Anterior cingulate cortex (tissue), 58 donors: Measurements from ENCODE around the gene BTBD2.
A peak's percentile ranks its signal among the peaks of the same experiment; 100 is the strongest.

Source experiments
- DNase-seq, 58 donors: peaks; one replicate each; lab custom pipeline; 2025; lab: John Stamatoyannopoulos, UW

Gene BTBD2

DNA sequence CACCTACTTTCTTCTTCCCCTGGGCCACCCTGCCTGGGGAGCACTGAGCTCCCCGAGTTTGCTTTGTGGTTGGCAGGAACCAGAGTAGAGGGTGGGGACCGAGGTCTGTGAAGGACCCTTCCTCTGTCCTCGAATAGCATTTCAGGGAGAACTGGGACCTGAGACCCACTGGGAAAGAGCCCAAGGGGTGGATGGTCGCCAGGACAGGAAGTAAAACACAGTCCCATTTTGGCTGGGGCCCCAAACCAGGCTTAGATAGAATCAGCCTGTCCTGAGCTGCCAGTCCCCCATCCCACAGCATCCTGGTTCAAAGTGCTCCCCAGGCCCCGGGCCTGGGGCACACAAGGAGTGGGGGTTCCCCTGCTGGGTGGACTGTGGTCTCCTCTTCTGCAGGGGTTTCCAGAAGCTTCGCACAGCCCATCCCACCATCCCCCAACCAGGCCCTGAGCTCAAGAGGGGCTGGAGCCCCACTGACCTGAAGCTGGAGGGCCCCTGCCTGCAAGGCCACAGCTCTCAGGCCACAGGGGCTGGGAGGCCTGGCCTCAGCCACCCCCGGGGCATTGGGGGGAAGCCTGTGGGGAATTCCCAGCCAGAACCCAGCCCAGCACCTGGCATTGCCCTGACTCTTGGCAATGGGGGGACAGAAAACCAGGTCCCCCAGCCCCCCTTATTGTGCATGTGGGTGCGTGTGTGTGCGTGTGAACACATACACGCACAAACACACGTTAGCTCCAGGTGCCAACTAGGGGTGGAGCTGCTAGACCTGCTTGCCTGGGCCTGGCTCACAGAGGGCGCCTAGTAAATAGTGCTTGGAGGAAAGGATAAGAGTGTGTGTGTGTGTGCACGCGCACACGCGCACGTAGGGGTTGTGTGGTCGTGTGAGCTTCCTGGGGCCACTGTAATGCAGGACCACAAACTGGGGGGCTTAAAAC, 36.5 kb upstream of the BTBD2 start:
- DNase-seq, result peak in 14 of 58 donors; percentile 10 to 49 (median 36)

DNA sequence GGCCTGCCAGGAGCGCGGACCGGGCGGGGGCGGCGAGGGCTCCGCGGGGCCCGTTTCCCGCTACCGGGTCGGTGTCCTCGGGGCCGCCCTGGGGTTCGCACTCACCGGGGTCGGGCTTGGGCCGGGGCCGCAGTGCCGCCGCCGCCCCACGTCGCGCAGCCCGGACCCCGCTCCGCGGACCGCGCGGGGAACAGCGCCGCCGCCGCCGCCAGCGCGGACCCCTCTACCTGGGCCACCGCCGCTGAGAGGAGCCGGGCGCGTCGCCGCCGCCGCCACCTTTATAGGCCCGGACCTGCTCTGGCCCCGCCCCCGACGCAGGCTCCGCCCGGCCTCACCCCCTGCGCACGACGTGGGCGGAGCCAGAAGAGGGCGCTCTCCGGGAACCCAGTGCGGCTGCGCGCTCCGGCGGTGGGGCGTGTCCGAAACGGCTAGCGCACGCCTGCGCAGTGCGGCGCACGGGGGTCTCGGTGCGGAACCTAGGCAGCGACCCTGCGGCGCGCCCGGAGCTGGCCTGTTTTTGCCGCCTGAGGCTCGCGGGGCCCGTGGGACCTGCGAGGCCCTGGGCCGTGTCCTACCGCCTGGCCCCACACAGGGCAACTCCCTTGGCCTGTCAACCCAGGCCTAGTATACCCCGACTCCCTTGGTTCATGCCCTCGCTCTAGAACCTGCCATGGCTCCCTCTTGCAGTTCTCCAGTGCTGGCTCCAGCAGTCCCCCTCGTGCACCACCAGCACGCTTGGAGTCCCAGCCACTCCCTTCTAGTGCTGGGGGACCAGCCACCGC, 35.7 kb upstream of the BTBD2 start, which contains the start of gene MKNK2:
Gene MKNK2, minus strand, starts transcription at position 254 of the 782 bp plus-strand sequence. CDS start 393 bp downstream, outside the sequence.
- peak in 57 of 58 donors; percentile 56 to 96 (median 89) for DNase-seq

DNA sequence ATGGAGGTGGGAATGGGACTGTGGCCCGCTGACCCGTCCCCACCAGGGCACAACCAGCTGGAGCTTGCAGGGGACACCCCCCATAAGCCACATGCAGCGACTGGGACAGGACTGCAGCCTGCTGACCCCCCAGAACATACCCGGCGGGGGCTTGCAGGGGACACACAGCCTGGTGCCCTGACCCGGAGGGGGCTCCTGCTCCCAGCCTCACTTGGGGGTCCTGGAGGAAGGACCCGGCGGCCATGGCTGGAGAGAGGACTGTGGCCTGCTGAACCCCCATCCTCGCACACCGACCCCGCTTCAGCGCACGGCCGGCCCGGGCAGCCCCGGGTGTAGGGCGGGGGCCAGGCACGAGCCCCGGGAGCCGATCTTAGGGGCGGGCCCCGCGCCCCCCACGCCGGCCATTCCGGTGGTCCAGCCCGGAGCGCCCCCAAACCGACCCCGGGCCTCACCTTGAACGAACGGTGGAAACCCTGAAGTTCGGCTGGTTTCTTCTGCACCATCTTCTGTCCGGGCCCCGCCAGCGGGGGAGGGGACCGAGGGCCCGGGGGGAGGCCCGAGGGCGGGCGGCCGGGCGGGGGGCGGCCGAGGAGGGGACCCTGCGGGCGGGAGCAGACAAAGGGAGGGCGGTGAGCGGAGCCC, 35.0 kb upstream of the BTBD2 start:
- peak in 7 of 58 donors; percentile 43 to 63 (median 60) for DNase-seq

DNA sequence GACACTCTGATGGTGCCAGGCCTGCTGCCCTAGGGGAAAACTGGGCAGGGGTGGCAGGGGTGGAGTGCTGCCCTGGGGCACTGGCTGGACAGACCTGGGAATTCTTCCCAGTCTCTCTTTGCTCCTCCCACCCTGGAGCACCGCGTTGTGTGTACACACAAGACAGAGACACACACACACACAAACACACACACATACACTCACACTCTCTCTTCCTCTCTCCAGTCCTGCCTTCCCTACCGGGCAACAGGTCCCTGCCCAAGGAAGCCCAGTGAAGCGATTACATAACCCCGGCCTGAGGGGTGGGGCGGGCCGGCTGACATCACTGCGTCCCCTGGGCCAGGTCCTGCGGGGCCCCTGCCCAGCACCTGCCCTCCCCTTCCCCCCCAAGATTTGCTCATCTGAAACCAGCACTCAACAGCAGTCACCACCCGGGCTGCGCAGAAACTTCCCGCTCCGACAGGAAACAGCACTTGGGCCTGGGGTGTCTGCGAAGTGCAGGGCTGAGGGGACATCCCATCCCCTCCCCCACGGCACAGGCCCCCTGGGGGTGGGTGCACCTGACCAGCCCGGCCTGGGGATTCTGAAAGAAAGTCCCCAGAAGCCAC, 34.3 kb upstream of the BTBD2 start:
- peak in 54 of 58 donors; percentile 13 to 91 (median 71) for DNase-seq

DNA sequence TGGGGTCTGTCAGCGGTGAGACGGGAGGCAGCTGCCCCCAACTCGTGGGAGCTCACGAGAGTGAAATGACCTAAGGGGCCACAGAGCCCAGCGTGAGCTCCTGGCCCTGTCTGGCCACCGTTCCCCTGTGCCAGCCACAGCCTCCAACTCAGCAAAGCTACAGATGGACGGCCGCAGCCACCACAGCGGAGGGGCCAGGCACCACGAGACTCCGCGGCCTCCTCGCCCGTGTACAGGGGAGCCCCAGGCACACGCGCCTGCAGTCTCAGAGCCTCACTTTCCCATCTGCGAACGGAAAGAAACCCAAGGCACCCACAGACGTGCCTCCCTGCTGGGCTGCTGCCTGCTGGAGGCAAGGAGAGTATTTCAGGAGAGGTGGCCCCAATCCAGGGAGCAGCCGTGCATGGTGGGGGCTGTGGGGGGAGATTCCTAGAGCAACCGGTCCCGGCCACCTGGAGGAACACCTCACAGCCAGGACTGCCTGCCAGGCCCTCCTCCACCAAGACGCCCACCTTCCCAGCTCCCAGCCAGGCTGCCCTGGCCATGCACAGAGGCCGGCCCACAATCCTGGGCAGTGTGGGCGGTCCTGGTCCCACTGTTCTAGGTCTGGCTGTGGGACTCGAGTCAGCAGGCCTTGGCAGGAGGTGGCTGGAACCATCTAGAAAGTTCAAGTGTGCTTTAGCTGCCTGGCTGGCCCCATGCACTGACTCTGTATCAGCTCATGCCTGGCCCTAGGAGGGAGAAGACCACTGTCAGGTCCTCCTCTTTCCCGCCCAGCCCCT, 33.6 kb upstream of the BTBD2 start:
- peak in 37 of 58 donors; percentile 43 to 91 (median 70) for DNase-seq

DNA sequence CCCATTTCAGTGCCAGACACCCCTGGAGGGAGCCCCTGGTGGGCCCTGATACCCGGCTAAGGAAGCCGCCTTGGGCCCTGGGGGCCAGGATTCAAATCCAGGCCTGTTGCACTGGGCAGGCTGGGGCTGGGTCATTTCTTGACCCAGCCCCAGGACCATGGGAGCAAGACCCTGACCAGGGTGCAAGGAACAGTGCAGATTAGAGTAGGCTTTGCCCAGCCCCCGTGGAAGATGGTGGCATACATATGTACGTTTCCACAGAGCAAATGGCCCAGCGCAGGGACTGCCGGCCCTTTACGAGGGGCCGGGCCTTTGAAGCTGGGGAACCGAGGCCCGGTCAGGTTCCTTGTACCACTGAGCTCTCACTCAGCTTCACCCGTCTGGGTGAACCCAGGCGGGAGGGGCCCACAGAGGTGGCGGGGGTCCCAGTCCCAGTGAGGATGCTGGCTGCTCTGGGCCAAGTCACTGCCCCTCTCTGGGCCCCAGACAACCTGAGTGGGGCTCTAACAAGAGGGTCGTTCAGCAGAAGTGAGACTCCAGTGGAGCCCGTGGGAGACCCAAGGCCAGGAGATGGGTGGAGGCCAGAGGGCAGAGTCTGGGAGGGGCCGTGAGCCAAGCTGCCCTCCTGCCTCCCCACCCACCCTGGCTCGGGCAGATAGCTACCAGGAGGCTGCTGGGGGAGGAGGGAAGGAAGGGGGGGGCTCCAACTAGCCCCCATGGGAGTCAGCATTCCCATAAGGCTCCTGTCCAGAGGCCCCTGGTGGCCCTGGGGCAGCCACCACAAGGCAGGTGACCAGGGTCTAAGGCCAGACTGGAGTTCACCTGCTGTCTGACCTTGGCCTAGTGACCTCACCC, 32.8 kb upstream of the BTBD2 start:
- DNase-seq, result no peak

DNA sequence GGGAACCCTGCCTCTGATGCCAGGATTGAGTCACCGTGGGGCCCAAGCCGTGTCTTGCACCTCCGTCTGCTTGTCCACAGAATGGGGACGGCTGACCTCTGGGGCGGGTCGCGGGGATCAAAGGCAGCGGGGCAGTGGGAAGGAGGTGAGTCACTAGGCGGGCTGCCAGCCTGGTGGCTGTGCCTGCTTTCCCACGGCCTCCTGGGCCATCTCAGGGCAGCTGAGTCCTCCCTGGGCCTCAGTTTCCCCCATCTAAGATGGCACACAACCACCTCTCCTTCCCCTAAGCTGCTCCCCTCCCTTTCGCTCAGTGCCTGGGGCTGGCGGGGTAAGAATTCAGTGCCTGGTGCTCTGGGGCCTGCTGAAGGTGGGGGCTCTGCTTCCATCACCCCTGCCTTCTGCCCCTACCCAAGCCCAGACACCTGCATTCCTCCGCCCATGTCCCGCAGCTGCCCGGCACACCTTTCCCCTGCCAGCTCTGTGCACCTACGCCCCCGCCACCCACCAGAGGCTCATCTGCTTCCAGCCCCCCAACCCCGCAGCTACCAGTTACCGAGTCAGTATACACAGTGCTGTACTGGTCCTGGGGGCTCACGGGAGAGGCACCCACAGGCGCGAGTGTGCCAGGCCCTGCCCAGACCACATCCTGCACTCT, 32.1 kb upstream of the BTBD2 start:
- DNase-seq, result peak in 4 of 58 donors; percentile 13 to 57 (median 49)

DNA sequence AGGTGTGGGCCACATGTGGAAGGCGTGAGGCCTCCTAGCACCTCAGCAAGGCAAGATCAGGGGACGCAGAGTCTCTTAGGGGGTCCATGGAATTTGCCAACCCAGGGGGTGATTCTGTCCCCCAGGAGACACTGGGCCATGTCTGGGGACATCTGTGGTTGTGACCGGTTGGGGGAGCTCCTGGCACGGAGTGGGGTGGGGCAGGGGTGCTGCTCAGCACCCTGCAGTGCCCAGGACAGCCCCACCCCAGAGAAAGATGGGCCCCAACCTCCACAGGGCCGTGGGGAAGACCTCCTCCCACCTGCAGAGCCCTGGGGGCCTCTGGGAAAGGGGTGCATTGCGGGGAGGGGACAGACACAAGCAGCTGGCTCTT, 31.5 kb upstream of the BTBD2 start:
- DNase-seq, result no peak

DNA sequence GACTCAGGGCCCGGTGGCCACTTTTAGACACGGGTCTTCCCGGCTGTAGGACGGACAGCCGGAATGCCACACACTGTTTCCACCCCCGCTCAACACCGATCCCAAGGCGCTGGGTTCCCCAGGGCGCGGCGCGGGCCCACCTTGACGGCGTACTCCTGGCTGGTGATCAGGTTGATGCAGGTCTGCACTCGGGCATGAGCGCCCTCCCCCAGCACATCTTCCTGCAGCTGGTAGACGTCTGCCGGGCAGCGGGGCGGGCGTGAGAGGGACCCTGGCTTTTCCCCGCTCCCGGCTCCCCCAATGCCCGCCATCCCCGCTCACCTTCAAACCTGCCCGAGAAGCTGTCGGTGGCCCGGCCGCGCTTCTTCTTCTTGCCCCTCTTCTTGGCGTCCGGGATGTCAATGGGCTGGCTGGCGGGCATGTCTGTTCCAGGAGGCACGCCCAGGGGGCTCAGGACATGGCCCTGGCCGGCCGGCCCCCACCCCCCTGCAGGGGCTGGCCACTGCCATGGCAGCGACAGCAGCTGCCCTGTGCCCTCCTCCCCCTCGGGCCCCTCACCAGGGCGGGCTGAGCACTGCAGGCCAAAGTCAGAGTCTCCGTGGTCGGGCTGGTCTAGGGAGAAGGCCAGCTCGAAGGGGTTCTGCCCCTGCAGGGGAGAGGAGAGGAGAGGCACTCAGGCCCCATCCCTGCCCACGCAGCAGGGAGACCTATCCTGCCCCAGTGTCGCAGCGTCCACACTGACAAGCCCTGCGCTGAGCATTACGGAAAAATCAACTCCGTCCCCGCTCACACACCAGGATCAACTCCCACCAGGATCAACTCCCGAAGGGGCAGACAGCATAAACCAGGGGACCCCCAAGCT, 30.8 kb upstream of the BTBD2 start:
- DNase-seq, result no peak

DNA sequence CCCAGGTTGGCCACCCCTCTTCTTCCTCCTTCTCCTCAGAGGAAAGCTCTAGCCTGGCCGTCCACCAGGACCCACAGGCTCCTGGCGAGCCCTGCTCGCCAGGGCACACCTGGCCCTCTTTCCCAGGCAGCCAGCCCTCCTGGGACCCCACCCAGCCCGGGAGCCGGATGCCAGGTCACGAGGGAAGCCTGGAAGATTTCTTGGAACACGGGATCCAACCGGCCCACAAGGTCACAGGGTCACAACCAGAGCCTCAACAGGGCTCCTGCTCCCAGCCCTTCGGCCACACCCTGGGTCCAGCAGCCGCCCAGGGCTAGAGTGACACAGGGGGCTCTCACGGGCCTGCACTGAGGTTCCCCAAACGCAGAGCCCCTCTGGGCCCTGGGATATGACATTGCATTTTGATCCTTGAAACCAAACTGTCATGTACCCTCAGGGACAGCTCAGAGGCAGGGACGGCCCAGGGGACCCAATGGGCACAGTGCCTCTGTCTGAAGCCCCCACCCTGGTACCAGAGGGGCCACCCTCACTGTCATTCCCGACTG, 30.1 kb upstream of the BTBD2 start:
- DNase-seq, result no peak

DNA sequence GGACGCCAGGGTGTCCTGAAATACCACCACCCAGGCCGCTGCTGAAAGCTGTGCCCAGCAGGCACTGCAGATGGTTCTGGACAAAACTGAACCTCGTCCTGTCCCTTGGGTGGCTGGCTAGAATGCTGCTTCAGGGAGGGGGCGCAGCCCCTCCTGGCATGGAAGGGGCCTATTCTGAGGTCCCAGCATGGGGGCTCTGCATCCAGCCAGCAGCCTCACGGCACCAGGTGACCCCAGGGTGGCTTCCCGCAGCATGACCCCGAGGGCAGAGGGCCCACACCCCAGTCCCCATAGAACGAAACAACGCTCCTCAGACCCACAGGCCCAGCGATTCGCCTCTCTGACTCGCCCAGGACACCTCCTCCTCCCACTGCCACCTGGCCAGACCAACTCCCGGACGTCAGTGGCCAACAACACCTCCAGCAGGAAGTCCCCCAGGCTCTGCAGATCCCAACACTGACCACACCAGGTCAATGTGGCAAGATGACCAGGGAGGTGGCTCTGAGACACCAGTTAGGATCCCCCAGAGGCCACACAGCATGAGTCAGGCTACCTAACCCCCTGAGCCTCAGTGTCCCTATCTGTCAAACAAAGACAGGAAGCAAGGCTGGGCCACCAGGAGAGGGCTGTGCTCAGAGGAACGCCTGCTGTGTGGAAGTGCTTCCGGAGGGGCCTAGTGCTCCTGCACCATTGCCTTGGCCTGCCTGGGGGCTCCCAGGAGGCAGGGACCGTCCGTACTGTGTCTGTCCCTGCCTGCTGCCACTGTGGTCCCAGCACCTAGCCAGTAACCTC, 29.4 kb upstream of the BTBD2 start:
- no peak for DNase-seq

DNA sequence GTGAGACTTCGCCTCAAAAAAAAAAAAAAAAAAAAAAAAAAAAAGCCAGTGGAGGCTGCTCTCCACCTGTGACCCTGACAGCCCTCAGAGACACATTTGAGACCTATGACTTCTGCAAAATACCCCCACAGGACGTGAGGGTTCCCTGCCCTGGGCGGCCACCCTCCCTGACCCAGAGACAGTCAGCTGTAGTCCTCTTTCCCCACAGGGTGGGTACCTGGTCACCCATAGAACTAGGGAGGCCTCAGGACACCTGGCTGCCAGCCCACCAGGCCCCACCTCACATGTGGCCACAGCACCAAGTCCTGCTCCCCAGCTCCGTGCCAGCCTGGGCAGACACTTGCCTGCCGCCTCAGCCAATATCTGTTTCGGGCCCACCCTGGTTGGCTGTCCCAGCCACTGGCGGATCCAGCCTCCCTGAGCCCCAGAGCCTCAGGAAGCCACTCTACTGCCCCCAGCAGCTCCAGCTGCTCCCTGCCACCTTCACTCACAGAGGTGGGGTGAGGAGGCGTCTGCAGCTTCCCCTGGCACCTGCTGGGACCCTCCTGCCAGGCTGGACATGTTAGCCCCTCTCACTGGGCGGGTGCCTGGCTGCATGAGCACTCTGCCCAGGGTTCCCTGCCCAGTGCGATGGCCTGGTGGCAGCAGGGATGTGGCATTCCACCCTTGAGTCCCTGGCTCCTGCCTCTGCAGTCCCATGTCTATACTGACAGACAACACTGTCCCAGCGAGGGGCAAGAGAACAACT, 28.6 kb upstream of the BTBD2 start:
- DNase-seq, result no peak

DNA sequence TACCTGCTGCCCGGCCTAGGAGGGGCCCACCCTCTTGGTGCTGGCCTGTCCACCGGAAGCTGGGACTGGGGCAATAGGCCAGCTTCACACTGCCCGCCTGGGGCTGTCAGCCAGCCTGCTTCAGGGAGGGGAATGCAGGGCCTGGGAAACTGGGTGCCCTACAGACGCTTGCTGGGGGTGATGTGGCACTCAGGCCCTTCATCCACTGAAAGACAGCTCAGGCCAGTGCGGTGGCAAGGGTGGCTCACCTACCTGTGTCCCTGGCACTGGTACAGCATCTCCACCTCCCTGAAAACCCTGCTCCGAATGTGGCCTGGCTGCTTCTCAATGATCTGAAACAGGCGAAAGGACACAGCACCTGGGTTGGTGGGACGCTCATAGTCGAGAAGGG, 27.7 kb upstream of the BTBD2 start:
- peak in 6 of 58 donors; percentile 8 to 37 (median 22) for DNase-seq

DNA sequence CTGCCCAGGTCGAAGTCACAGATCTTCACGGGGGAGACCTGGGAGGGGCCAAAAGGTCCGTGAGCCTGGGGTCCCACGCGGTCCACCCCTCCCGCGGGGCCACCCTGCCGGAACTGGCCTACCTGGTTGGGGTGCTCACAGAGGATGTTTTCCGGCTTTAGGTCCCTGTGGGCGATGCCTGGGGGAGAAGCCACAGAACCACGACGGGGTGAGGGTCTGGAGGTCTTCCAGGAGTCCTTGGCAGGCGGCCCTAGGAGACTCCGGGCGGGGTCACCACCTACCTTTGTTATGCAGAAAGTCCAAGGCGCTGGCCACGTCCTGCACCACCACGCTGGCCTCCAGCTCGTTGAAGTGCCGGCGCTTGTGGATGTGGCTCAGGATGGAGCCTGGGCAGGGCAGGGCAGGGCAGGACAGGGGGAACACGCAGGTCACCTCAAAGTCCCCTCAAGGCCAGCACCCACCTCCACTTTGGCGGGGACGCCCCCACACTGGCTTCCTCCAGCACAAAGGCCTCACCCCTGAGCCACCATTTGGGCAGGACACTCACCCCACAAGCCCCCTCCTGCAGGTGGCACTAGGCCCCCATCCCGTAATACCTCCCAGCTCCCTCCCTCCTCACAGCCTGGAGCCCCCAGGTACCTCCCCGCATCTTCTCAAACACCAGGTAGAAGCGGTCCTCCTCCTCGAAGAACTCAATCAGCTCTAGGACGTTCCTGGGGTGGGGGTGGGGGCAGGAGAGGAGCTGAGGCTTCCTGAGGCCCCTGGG, 27.2 kb upstream of the BTBD2 start:
- peak in 8 of 58 donors; percentile 36 to 67 (median 58) for DNase-seq
